Measurements from ENCODE around the gene STAG2.
"Not testable (repeated sequence)": the region's sequence is repeated elsewhere in the genome, so short reads cannot be mapped to it uniquely, and the experiment has no call there.

The STAG2 gene

DNA sequence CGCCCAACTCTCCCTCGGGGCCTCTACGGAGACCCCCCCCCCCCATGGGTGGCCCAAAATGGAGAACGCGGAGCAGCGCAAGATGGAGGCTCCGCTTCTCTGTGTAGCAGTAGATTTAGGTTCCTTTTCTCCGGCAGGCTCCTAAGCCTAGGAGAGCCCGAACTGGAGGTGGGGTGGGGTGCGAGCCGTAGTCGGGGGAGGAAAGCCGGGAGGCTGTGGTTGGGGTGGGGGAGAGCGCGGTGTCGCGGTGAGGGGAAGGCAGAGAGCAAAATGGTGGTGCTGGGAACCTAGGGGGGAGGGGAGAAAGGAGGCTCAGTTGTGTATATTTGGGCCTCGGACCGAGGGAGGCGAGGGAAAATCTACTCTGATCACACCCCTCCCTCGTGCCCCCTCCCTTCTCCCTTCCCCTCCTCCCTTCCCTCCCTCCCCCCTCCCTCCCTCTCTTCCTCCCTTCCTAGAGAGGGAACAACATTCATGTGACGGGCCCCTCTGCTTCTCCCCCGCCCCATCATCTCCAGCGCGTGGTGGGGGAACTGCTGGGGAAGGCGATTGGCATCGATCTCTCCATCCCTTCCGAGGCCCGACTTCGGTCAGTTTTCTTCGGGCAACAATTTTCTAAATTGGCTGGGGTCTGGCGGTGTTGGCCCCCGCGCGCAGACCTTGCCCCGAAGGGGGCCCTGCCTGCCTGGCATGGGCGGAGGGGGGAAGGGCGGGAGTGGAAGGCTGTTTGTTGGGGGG lies at the start of gene STAG2:
STAG2 (plus strand) TSS at position 439 of the 738 bp plus-strand sequence. CDS start 60,922 bp downstream, outside the sequence.
- DNase-seq, result peak; percentile 67 to 73

DNA sequence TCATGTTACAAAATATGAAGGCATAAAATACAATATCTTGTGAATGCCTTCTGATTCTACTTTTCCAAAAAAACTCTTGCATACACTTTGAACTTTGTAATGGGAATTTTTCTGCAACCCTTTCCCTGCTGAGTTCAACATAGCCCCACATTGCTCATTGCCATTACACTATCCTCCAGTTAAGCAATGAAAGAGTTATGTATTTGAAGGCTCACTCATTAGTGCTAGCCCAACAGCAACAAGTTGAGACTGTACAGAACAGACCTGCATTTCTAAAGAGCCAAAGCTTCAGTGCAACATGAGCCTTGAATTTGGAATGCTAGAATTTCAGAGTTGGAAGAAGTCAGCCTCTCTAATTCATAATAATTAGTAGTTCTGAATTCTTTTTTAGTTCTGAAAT lies 44.4 kb upstream of the STAG2 start:
- DNase-seq, result no peak

DNA sequence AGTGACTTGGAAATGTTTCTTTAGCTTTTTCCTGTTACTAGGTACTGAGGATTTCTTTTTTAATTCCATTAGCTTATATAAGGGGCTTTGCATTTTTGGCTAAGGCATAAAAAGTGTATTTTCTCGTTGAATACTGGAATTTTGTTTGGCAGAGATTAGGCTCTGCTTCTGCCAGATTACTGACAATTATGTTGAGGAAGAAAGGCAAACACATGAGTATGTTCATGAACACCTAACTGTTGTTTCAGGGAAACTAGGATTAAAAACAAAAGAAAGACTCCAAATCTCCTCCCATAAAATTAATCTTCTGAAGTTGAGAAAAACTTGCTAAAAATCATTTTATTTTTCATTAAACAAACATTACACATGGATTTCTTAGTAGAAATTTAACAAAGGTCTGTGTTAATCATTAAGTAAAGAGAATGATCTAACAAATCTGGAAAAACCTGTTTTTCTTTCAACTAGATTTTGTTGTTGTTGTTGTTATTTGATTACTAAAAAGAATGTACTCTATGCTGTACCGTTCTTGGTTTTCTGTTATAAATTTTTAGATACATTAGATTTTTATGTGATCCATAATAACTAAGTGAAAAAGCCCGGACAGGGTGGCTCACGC lies 43.3 kb upstream of the STAG2 start:
- no peak for DNase-seq

- no peak for DNase-seq
Observed at GRCh38 chrX:123920105-123920785, 41.3 kb upstream of the STAG2 start.

DNA sequence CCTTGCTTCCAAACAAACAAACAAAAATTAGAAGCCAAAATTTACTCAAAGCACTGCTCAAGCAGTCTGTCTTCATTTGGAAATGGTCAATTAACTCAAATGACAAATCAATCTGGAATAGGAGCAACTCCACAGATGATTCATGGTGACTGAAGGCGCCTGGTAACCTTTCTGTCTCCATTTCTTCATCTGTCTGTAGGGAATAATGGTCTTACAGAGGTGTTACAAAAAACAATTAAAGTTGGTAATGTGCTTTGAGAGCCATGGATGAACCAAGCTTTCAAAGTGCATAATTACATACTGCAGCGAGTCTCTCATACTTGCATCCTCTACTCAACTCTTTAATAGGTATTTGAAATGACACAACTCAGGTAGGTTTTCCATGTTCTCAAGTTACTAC lies 38.3 kb upstream of the STAG2 start:
- DNase-seq, result no peak

DNA sequence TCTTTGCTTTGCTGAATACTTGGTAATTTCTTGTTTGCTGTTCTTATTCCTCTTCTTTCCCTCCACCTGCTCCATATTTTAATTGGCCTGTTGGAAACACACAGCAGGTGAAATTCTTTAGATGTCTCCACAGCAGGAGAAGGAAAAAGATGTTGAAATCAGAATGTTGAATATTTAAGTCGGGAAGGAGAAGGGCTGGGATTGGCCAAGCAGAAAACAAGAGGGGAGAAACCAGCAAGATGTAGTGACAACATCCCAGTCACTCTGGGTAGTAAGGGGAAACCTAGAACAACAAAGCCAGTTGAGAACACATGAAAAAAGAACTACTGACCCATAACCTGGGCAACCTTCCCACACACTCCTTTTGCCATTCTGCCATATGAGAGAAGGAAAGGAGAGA lies 37.3 kb upstream of the STAG2 start:
- no peak for DNase-seq

DNA sequence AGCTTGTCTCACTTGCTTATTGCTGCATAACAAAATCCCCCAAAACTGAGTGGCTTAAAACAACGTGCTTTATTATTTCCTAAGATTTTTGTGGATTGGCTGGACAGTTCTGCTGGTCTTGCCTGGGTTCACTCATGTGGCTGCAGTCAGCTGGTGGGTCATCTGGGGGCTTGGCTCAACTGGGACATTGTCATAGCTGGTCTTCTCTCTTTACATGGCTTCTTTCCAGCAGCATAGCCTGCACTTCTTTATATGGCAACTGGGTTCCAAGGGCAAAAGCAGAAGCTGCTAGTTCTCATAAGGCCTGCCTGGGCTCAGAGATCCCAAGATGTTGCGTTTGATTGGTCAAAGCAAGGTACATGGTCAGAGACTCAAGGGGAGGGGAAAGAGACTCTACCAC lies 33.7 kb upstream of the STAG2 start:
- DNase-seq, result no peak

GRCh38 chrX:123932055-123932454 lies 29.5 kb upstream of the STAG2 start:
- DNase-seq, result not testable (repeated sequence)

DNA sequence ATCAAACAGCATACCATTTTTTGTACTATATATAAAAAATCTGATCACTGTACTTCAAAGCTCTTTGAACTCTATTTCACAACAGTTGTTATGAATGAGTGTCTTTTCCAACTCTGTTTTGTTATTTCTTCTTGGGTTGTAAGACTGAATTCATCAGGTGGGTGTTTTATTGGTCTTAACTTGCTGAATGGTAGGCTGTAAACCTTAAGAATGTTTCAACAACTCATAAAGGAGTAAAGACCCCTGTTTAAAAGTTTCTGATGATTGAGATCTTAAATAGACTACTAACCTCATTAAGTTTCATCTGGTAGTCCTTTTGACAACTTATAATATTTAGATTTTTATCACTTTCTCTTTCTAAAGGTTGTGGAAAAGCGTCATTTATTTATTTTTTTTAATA lies 18.4 kb upstream of the STAG2 start:
- no peak for DNase-seq

- DNase-seq, result no peak
Observed at GRCh38 chrX:123943488-123943887, 18.0 kb upstream of the STAG2 start.

DNA sequence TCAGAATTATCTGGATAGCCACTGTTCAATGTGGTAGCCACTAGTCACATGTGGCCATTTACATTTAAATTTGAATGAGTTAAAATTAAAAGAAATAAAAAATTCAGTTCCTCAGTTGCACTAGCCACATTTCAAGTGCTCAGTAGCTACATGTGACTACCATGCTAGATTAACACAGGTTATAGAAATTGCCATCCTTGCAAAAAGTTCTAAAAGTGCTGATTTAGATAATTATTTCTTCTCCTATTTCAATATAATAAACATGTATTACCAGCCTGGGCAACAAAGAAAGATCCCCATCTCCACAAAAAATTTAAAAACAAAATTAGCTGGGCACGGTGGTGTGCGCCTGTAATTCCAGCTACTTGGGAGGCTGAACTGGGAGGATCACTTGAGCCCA lies 11.7 kb upstream of the STAG2 start:
- DNase-seq, result no peak

GRCh38 chrX:123959281-123960063 lies 2.0 kb upstream of the STAG2 start:
- DNase-seq, result peak; percentile 4 to 42

- DNase-seq, result no peak
Observed at GRCh38 chrX:123960956-123961267, 594 bp upstream of the STAG2 start.

DNA sequence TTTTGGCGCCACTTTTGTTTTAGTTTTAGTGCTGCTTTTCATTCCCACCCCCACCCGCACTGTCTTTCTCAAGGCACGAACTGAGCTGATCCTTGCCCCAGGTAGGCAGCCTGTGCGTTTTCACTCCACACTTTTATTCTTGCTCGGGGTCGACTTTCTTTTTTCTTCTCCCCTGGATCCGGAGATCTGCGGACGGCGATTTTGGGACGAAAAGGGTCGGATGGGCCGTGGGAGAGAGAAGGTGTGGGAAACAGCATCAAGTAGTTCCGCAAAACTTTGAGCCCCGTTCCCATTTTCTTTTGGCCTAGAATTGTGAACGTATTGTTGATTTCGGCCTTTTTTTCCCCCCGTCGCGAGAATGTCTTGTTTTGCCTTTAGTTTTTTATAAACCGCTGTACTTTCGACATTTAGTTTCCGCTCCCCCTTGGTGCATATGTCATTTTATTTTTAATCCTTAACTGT lies 531 bp downstream of the STAG2 start:
- peak in 1 of 2 donors; percentile 4 for DNase-seq

- peak; percentile 87 to 89 for DNase-seq
Observed at GRCh38 chrX:123962794-123963373, 1.4 kb downstream of the STAG2 start.

GRCh38 chrX:123964156-123964834 lies 2.8 kb downstream of the STAG2 start:
- DNase-seq, result peak in 1 of 2 donors; percentile 23

GRCh38 chrX:123965712-123966111 lies 4.2 kb downstream of the STAG2 start:
- no peak for DNase-seq

GRCh38 chrX:123967497-123967896 lies 6.0 kb downstream of the STAG2 start:
- no peak for DNase-seq

- DNase-seq, result no peak
Observed at GRCh38 chrX:123968383-123969050, 7.0 kb downstream of the STAG2 start.

GRCh38 chrX:123971982-123972381 lies 10.5 kb downstream of the STAG2 start:
- no peak for DNase-seq

GRCh38 chrX:123973921-123974320 lies 12.4 kb downstream of the STAG2 start:
- DNase-seq, result no peak

DNA sequence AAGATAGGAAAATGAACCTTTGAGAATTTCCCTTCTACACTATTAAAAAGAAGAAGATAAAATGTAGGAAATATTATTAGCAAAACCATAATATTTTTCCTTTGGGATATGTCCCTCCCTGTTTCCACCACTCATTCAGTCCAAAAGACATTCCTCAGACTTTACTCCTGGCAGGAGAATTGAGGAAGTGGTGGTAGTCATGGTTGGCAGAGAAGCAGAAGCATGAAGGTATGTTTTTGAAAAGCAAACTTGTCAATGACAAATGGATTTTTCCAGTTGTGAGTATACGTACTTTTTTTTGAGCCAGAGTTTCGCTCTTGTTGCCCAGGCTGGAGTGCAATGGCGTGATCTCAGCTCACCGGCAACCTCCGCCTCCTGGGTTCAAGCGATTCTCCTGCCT lies 13.7 kb downstream of the STAG2 start:
- no peak for DNase-seq

Data from CD4-positive, alpha-beta T cell treated with Interferon alpha-2 for 1 hour (primary cell).